Panc1 (cell line): ENCODE data around the gene MYO7A.

Experiments used
- POLR2AphosphoS5 ChIP-seq: IDR thresholded peaks from 2 replicates; pipeline ENCODE4 v1.6.1; 2012; ENCODE audit warnings: mild to moderate bottlenecking, low read depth, low read length, moderate library complexity
- SIN3A ChIP-seq: IDR thresholded peaks from 2 replicates; pipeline ENCODE4 v1.6.1; 2012; ENCODE audit warnings: low read depth, mild to moderate bottlenecking, low read length, moderate library complexity, borderline replicate concordance; ENCODE audit not compliant: insufficient read depth
- TCF7L2 ChIP-seq: IDR thresholded peaks from 2 replicates; pipeline ENCODE4 v1.6.1; 2011; ENCODE audit warnings: mild to moderate bottlenecking, low read depth, low read length, inconsistent platforms
- TF ChIP-seq, protein P1 (sequence below): fragments of 450-650 bp; IDR thresholded peaks from 2 replicates; pipeline ENCODE4 v1.5.1; 2017; ENCODE audit warnings: mild to moderate bottlenecking
- TF ChIP-seq, protein P2 (sequence below), 2 experiments: IDR thresholded peaks; 2 replicates each; pipeline ENCODE4 v1.6.1; 2011 to 2012; ENCODE audit warnings: low read depth in 2 of 2, control low read depth in 1 of 2, low read length in 1 of 2, mild to moderate bottlenecking in 1 of 2, moderate library complexity in 1 of 2; ENCODE audit not compliant: insufficient read depth in 1 of 2

DNA sequence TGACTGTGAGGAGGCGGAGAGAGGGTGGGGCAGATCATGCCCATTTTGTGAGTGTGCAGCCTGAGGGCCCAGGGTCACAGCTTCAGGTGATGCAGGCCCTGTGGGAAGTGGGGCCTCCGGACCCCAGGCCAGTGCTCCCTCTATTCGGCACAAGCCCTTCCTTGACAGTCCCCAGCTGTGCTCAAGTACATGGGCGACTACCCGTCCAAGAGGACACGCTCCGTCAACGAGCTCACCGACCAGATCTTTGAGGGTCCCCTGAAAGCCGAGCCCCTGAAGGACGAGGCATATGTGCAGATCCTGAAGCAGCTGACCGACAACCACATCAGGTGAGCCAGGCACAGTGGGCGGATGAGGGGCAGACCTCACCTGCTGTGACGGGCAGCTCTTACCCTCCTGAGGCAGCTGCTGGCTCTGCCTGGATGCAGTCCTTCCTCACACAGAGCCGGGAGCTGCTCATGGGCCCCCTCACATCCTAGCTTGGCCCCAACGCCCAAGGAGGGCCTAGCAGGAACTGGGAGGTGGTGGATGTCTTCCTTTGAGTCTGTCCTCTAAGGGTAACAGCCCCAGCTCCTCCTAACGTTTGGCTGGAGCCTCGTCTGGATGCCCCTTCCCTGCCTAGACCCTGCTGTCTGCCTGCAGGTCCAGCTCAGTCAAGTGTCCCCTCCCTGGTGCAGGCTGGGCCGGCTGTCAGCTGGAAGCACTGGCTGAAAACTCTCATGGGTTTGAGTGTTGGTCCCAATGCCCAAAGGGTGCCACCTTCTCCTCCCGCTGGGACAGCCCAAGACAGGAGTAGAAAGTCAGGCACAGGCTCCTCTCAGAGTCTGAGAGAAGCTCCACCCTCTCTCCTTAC, 76.1 kb downstream of the MYO7A start:
- TF ChIP-seq, protein P1, sequence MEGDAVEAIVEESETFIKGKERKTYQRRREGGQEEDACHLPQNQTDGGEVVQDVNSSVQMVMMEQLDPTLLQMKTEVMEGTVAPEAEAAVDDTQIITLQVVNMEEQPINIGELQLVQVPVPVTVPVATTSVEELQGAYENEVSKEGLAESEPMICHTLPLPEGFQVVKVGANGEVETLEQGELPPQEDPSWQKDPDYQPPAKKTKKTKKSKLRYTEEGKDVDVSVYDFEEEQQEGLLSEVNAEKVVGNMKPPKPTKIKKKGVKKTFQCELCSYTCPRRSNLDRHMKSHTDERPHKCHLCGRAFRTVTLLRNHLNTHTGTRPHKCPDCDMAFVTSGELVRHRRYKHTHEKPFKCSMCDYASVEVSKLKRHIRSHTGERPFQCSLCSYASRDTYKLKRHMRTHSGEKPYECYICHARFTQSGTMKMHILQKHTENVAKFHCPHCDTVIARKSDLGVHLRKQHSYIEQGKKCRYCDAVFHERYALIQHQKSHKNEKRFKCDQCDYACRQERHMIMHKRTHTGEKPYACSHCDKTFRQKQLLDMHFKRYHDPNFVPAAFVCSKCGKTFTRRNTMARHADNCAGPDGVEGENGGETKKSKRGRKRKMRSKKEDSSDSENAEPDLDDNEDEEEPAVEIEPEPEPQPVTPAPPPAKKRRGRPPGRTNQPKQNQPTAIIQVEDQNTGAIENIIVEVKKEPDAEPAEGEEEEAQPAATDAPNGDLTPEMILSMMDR: no peak
- TF ChIP-seq, protein P2, sequence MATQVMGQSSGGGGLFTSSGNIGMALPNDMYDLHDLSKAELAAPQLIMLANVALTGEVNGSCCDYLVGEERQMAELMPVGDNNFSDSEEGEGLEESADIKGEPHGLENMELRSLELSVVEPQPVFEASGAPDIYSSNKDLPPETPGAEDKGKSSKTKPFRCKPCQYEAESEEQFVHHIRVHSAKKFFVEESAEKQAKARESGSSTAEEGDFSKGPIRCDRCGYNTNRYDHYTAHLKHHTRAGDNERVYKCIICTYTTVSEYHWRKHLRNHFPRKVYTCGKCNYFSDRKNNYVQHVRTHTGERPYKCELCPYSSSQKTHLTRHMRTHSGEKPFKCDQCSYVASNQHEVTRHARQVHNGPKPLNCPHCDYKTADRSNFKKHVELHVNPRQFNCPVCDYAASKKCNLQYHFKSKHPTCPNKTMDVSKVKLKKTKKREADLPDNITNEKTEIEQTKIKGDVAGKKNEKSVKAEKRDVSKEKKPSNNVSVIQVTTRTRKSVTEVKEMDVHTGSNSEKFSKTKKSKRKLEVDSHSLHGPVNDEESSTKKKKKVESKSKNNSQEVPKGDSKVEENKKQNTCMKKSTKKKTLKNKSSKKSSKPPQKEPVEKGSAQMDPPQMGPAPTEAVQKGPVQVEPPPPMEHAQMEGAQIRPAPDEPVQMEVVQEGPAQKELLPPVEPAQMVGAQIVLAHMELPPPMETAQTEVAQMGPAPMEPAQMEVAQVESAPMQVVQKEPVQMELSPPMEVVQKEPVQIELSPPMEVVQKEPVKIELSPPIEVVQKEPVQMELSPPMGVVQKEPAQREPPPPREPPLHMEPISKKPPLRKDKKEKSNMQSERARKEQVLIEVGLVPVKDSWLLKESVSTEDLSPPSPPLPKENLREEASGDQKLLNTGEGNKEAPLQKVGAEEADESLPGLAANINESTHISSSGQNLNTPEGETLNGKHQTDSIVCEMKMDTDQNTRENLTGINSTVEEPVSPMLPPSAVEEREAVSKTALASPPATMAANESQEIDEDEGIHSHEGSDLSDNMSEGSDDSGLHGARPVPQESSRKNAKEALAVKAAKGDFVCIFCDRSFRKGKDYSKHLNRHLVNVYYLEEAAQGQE (IDR thresholded peaks at IDR 0.05; ENCODE audit: insufficient read depth in 1 of 2, low read depth in 2 of 2, low read length in 1 of 2): no peak
- no peak for TF ChIP-seq POLR2AphosphoS5
- TF ChIP-seq SIN3A: no peak
- no peak for TF ChIP-seq TCF7L2
